ENCODE results near the gene RELL2.

RELL2 gene

GRCh38 chr5:141611289-141611688 lies 25.5 kb upstream of the RELL2 start:
- Histone ChIP-seq H3K9ac (ENCODE audit: low read length) (no peak overlapping the region), H3K27ac (ENCODE audit: low read depth, low read length, poor library complexity, severe bottlenecking) (no peak overlapping the region), H4K20me1 (ENCODE audit: insufficient read depth, low read length) (no peaks in the 10 kb centered on the region), H3K4me2 (ENCODE audit: low read length) (no peak overlapping the region), H3K79me2 (ENCODE audit: insufficient read depth, low read length) (peaks cover 29% of the 10 kb centered on the region; the same call in 1 of the 2 replicates), H3K4me1 (ENCODE audit: insufficient read depth, low read length, severe bottlenecking) (peaks cover 12% of the 10 kb centered on the region), H3K4me3 (ENCODE audit: low read depth, low read length, poor library complexity, severe bottlenecking) (no peak overlapping the region), H2AFZ (ENCODE audit: low read length) (no peak overlapping the region), H3K27me3 (ENCODE audit: insufficient read depth, low read length) (no peaks in the 10 kb centered on the region), H3K9me3 (ENCODE audit: low read length) (no peaks in the 10 kb centered on the region), H3K36me3 (ENCODE audit: insufficient read depth, low read length) (0 out of 2 replicates have a peak, but pooled peaks cover 5% of the 10 kb centered on the region), H3K9me2 (ENCODE audit: low read depth, low read length) (no peaks in the 10 kb centered on the region), H3F3A (ENCODE audit: insufficient read depth, low read length) (no peaks in the 10 kb centered on the region)
- TF ChIP-seq EZH2 (IDR thresholded peaks at IDR 0.05; ENCODE audit: borderline replicate concordance, low read length) = no peak
- no peak for TF ChIP-seq CTCF (IDR thresholded peaks at IDR 0.05; ENCODE audit: low read length)

- no peaks in the 10 kb centered on the region for H3K27me3 ChIP-seq (ENCODE audit: insufficient read depth, low read length)
- no peak overlapping the region for H3K27ac ChIP-seq (ENCODE audit: low read depth, low read length, poor library complexity, severe bottlenecking)
- H4K20me1 ChIP-seq (ENCODE audit: insufficient read depth, low read length) = no peaks in the 10 kb centered on the region
- H3K4me3 ChIP-seq (ENCODE audit: low read depth, low read length, poor library complexity, severe bottlenecking) = no peak overlapping the region
- H3K9me2 ChIP-seq (ENCODE audit: low read depth, low read length) = no peaks in the 10 kb centered on the region
- no peak overlapping the region for H3K9ac ChIP-seq (ENCODE audit: low read length)
- peaks cover 26% of the 10 kb centered on the region for H3K4me1 ChIP-seq (ENCODE audit: insufficient read depth, low read length, severe bottlenecking)
- peaks cover 9% of the 10 kb centered on the region; the same call in 1 of the 2 replicates for H3K36me3 ChIP-seq (ENCODE audit: insufficient read depth, low read length)
- TF ChIP-seq CTCF (IDR thresholded peaks at IDR 0.05; ENCODE audit: low read length) (no peak), EZH2 (IDR thresholded peaks at IDR 0.05; ENCODE audit: borderline replicate concordance, low read length) (no peak)
- H3K79me2 ChIP-seq (ENCODE audit: insufficient read depth, low read length) = peaks cover 26% of the 10 kb centered on the region; the same call in 1 of the 2 replicates
- H2AFZ ChIP-seq (ENCODE audit: low read length) = no peak overlapping the region
- H3F3A ChIP-seq (ENCODE audit: insufficient read depth, low read length) = no peaks in the 10 kb centered on the region
- H3K9me3 ChIP-seq (ENCODE audit: low read length) = no peaks in the 10 kb centered on the region
- no peak overlapping the region for H3K4me2 ChIP-seq (ENCODE audit: low read length)
Observed at GRCh38 chr5:141613344-141613743, 23.5 kb upstream of the RELL2 start.

GRCh38 chr5:141615991-141616720 lies 20.6 kb upstream of the RELL2 start:
- no peaks in the 10 kb centered on the region for H3K27me3 ChIP-seq (ENCODE audit: insufficient read depth, low read length)
- H3K4me3 ChIP-seq (ENCODE audit: low read depth, low read length, poor library complexity, severe bottlenecking) = peak overlapping the region; percentile 20
- H3K9me2 ChIP-seq (ENCODE audit: low read depth, low read length) = no peaks in the 10 kb centered on the region
- H3F3A ChIP-seq (ENCODE audit: insufficient read depth, low read length) = no peaks in the 10 kb centered on the region
- H2AFZ ChIP-seq (ENCODE audit: low read length) = no peak overlapping the region
- H4K20me1 ChIP-seq (ENCODE audit: insufficient read depth, low read length) = no peaks in the 10 kb centered on the region
- no peak overlapping the region for H3K27ac ChIP-seq (ENCODE audit: low read depth, low read length, poor library complexity, severe bottlenecking)
- peaks cover 25% of the 10 kb centered on the region for H3K36me3 ChIP-seq (ENCODE audit: insufficient read depth, low read length)
- TF ChIP-seq CTCF (IDR thresholded peaks at IDR 0.05; ENCODE audit: low read length) = no peak
- no peak for TF ChIP-seq EZH2 (IDR thresholded peaks at IDR 0.05; ENCODE audit: borderline replicate concordance, low read length)
- H3K4me1 ChIP-seq (ENCODE audit: insufficient read depth, low read length, severe bottlenecking) = peaks cover 31% of the 10 kb centered on the region
- H3K4me2 ChIP-seq (ENCODE audit: low read length) = peak overlapping the region; percentile 83
- H3K9me3 ChIP-seq (ENCODE audit: low read length) = no peaks in the 10 kb centered on the region
- peaks cover 23% of the 10 kb centered on the region; the same call in 1 of the 2 replicates for H3K79me2 ChIP-seq (ENCODE audit: insufficient read depth, low read length)
- H3K9ac ChIP-seq (ENCODE audit: low read length) = no peak overlapping the region

All from OCI-LY1 (cell line).